WTC11 (cell line): Measurements from ENCODE around the gene STARD13. TPM values are rescaled to one million over a fixed set of nuclear protein-coding genes. Genes with fewer than 3 reads are reported as not detected.

Source experiments
- ATAC-seq: fragments of 200-7000 bp; cut with Tn5 transposase; 2 replicates; pipeline ENCODE4 v1.10.0; 2021; ENCODE audit warnings: mild to moderate bottlenecking, moderate library complexity
- CTCF ChIA-PET: fragments of 300-600 bp; sonication (Branson Sonifier 250); formaldehyde crosslinking; loops from one replicate; lab custom pipeline; 2021; ENCODE audit warnings: antibody characterized with exemption; lab: Charles Lee
- POLR2A ChIA-PET: fragments of 350-600 bp; sonication (Branson Sonifier 250); formaldehyde crosslinking; loops from one replicate; lab custom pipeline; 2021; ENCODE audit warnings: antibody characterized with exemption; lab: Charles Lee
- DNase-seq: peaks from one replicate; pipeline ENCODE4 v3.0.0; 2021; ENCODE audit warnings: low spot score
- H3K27ac Mint-ChIP-seq: 2 replicates; pipeline ENCODE4 v1.8.0; 2021; ENCODE audit warnings: mixed read lengths
- H3K27me3 Mint-ChIP-seq: 2 replicates; pipeline ENCODE4 v1.8.0; 2021; ENCODE audit warnings: low read depth, mild to moderate bottlenecking, moderate library complexity, mixed read lengths
- H3K36me3 Mint-ChIP-seq: 2 replicates; pipeline ENCODE4 v1.8.0; 2021; ENCODE audit warnings: mixed read lengths
- H3K4me1 Mint-ChIP-seq: 2 replicates; pipeline ENCODE4 v1.8.0; 2022; ENCODE audit warnings: mixed read lengths
- H3K4me3 Mint-ChIP-seq: 2 replicates; pipeline ENCODE4 v1.8.0; 2021; ENCODE audit warnings: mild to moderate bottlenecking, moderate library complexity, mixed read lengths
- H3K9me3 Mint-ChIP-seq: 2 replicates; pipeline ENCODE4 v1.8.0; 2021; ENCODE audit warnings: mixed read lengths
- CBFB ChIP-seq: sonication (generic); formaldehyde crosslinking; IDR thresholded peaks from 2 replicates; pipeline ENCODE4 v1.8.1; 2022; ENCODE audit warnings: mild to moderate bottlenecking, low read depth, missing genetic modification reagents
- CREB1 ChIP-seq: sonication (generic); formaldehyde crosslinking; IDR thresholded peaks from 2 replicates; pipeline ENCODE4 v1.8.0; 2023; ENCODE audit warnings: mild to moderate bottlenecking, missing genetic modification reagents
- CREM ChIP-seq: sonication (generic); formaldehyde crosslinking; IDR thresholded peaks from 2 replicates; pipeline ENCODE4 v1.8.1; 2022; ENCODE audit warnings: mild to moderate bottlenecking, missing genetic modification reagents, moderate library complexity
- ETV6 ChIP-seq: sonication (generic); formaldehyde crosslinking; IDR thresholded peaks from 2 replicates; pipeline ENCODE4 v1.8.1; 2022; ENCODE audit warnings: mild to moderate bottlenecking, missing genetic modification reagents
- FOXP1 ChIP-seq: sonication (generic); formaldehyde crosslinking; IDR thresholded peaks from 2 replicates; pipeline ENCODE4 v1.8.0; 2022; ENCODE audit warnings: missing genetic modification reagents, mild to moderate bottlenecking, moderate library complexity, borderline replicate concordance
- GABPB1 ChIP-seq: sonication (generic); formaldehyde crosslinking; IDR thresholded peaks from 2 replicates; pipeline ENCODE4 v1.8.1; 2023; ENCODE audit warnings: mild to moderate bottlenecking, missing genetic modification reagents
- JAZF1 ChIP-seq: fragments of 250-450 bp; sonication (Bioruptor Pico); IDR thresholded peaks from 2 replicates; pipeline ENCODE4 v1.9.0; 2021; ENCODE audit warnings: moderate library complexity, mild to moderate bottlenecking, inconsistent platforms
- JUN ChIP-seq: sonication (generic); formaldehyde crosslinking; IDR thresholded peaks from 2 replicates; pipeline ENCODE4 v1.8.0; 2023; ENCODE audit warnings: mild to moderate bottlenecking, missing genetic modification reagents
- NFE2L1 ChIP-seq: sonication (generic); formaldehyde crosslinking; IDR thresholded peaks from 2 replicates; pipeline ENCODE4 v1.8.1; 2023; ENCODE audit warnings: missing genetic modification reagents
- NR1H2 ChIP-seq: sonication (generic); formaldehyde crosslinking; IDR thresholded peaks from 2 replicates; pipeline ENCODE4 v1.9.0; 2021; ENCODE audit warnings: mild to moderate bottlenecking, moderate library complexity, missing genetic modification reagents
- TEAD4 ChIP-seq: sonication (generic); formaldehyde crosslinking; IDR thresholded peaks from 2 replicates; pipeline ENCODE4 v1.8.0; 2022; ENCODE audit warnings: mild to moderate bottlenecking, missing genetic modification reagents
- TP53 ChIP-seq: sonication (generic); formaldehyde crosslinking; IDR thresholded peaks from 2 replicates; pipeline ENCODE4 v1.8.1; 2023; ENCODE audit warnings: mild to moderate bottlenecking, missing genetic modification reagents
- ZBTB21 ChIP-seq: sonication (generic); formaldehyde crosslinking; IDR thresholded peaks from 2 replicates; pipeline ENCODE4 v1.8.1; 2023; ENCODE audit warnings: mild to moderate bottlenecking, missing genetic modification reagents, borderline replicate concordance
- ZNF416 ChIP-seq: fragments of 250-450 bp; sonication (Bioruptor Pico); IDR thresholded peaks from 2 replicates; pipeline ENCODE4 v1.9.0; 2021; ENCODE audit warnings: mild to moderate bottlenecking, inconsistent platforms
- ZNF423 ChIP-seq: fragments of 250-450 bp; sonication (Bioruptor Pico); IDR thresholded peaks from 2 replicates; pipeline ENCODE4 v2.1.2; 2022; ENCODE audit warnings: mild to moderate bottlenecking, moderate library complexity
- total RNA-seq: library from RNA; stranded (reverse); gene quantifications from 3 replicates; pipeline ENCODE4 v1.2.3, GENCODE V29; 2021
- TF ChIP-seq, protein P1 (sequence below): sonication (generic); formaldehyde crosslinking; IDR thresholded peaks from 2 replicates; pipeline ENCODE4 v1.8.0; 2022; ENCODE audit warnings: mild to moderate bottlenecking, missing genetic modification reagents
- TF ChIP-seq, protein P2 (sequence below): sonication (generic); formaldehyde crosslinking; IDR thresholded peaks from 2 replicates; pipeline ENCODE4 v1.8.1; 2022; ENCODE audit warnings: mild to moderate bottlenecking, moderate library complexity, missing genetic modification reagents
- TF ChIP-seq, protein P3 (sequence below): fragments of 250-450 bp; sonication (Bioruptor Pico); IDR thresholded peaks from 2 replicates; pipeline ENCODE4 v1.9.0; 2021; ENCODE audit warnings: mild to moderate bottlenecking
- TF ChIP-seq, protein P4 (sequence below): fragments of 200-600 bp; IDR thresholded peaks from 2 replicates; pipeline ENCODE4 v1.8.0; 2022; ENCODE audit warnings: antibody characterized with exemption
- TF ChIP-seq, protein P5 (sequence below): sonication (generic); formaldehyde crosslinking; IDR thresholded peaks from 2 replicates; pipeline ENCODE4 v1.8.1; 2023; ENCODE audit warnings: mild to moderate bottlenecking, missing genetic modification reagents

STARD13 gene
- total RNA-seq, 1 experiment from 2014 or later = 4.4 TPM

DNA sequence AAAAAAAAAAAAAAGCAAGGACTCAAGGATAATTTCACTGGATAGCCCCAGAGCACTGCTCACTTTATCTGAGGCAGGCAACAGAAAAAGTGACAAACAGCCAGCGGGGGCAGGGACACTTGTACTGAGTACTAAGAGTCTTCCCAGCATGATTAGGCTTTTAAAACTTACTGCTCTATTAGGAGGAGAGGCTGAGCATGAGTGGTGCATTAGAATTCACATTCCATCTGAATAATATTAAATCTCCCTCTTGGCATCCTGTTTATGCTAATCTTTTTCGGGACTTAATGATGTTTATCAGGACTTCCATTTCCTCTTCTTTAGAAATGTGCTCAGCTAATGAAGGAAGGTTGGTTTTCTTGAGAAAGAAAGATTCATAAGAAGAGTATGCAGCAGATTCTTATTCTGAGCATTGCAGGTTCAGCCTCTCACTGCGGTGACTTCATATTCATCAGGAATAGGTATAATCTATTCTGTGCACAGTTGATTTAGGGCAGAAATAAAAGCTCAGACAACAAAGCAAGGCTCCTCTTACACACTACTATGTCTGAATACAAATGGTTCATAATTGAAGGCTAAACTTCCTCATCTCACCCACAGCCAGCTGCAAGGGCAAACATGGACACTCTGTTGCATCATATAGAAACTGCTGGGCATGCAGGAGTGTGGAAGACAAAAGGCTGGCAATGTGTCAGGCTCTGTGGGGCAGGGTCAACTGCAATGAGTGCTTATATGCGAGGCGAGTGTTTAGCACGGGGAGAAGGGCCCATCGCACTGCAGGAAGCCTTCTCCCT, 162.3 kb downstream of the STARD13 start:
- CTCF ChIA-PET = interaction anchor here (1.4 kb wide), 1 partner anchor 13 kb away, joined by 4 read pairs; no protein-coding TSS in a partner anchor
- Mint-ChIP-seq H3K4me1 (peaks cover 38% of the 10 kb centered on the region), H3K4me3 (no peak overlapping the region), H3K9me3 (no peaks in the 10 kb centered on the region), H3K27me3 (no peaks in the 10 kb centered on the region; the same call in 1 of the 2 replicates), H3K27ac (peak overlapping the region; percentile 11), H3K36me3 (peaks cover 3% of the 10 kb centered on the region)
- no peak for DNase-seq
- TF ChIP-seq GABPB1 (CRISPR knock-in tag) (peak; percentile 58; the same call in 1 of the 2 replicates), CREB1 (CRISPR knock-in tag) (no peak), JAZF1 (CRISPR knock-in tag) (no peak), NR1H2 (CRISPR knock-in tag) (no peak), CBFB (no peak)
- TF ChIP-seq, protein P1, sequence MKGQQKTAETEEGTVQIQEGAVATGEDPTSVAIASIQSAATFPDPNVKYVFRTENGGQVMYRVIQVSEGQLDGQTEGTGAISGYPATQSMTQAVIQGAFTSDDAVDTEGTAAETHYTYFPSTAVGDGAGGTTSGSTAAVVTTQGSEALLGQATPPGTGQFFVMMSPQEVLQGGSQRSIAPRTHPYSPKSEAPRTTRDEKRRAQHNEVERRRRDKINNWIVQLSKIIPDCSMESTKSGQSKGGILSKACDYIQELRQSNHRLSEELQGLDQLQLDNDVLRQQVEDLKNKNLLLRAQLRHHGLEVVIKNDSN (CRISPR knock-in tag) = no peak
- POLR2A ChIA-PET = no interaction called here
- peak; percentile 29 for ATAC-seq

DNA sequence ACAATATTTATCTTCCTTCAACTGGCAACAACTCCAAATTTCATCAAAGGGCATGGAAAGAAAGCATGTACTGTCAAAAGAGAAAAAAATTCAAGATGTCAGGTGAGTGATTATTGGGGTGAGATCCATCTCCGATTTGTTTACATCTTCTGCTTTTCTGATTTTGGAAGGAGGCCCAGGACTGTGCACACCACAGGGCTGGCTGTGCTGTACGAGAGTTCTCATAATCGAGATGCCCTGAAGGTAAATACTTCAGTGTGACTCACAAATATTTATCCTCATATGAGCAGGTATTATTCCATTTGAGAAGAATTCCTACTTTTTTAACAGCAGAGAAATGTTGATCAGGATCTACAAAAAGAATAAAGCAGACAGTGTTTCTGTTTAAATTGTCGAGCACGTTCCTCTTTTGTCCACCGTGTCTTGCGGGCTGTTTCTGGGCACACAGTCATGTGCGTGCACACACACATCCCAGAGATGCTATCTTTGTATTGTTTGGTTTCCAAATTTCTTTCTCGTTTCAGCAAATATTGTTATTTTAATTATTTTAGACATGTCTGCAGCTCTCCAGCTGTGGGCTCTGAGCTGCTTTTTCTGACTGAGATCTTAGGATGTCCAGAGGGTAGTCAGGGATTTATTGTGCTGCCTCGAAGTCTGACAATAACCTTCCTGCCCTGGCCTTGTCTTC, 165.6 kb downstream of the STARD13 start:
- H3K27me3 Mint-ChIP-seq = no peaks in the 10 kb centered on the region
- CTCF ChIA-PET = no interaction called here

More for the DNA sequence above, 165.6 kb downstream of the STARD13 start:
- POLR2A ChIA-PET = no interaction called here
- TF ChIP-seq, protein P2, sequence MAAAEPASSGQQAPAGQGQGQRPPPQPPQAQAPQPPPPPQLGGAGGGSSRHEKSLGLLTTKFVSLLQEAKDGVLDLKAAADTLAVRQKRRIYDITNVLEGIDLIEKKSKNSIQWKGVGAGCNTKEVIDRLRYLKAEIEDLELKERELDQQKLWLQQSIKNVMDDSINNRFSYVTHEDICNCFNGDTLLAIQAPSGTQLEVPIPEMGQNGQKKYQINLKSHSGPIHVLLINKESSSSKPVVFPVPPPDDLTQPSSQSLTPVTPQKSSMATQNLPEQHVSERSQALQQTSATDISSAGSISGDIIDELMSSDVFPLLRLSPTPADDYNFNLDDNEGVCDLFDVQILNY (CRISPR knock-in tag) = no peak
- TF ChIP-seq FOXP1 (CRISPR knock-in tag) (no peak), CREM (CRISPR knock-in tag) (no peak), CBFB (no peak), CREB1 (CRISPR knock-in tag) (no peak), ETV6 (no peak), JUN (CRISPR knock-in tag) (no peak), TP53 (CRISPR knock-in tag) (no peak), ZBTB21 (CRISPR knock-in tag) (no peak), ZNF416 (CRISPR knock-in tag) (no peak), GABPB1 (CRISPR knock-in tag) (no peak), TEAD4 (CRISPR knock-in tag) (no peak), ZNF423 (CRISPR knock-in tag) (no peak), NFE2L1 (CRISPR knock-in tag) (no peak)
- TF ChIP-seq, protein P3, sequence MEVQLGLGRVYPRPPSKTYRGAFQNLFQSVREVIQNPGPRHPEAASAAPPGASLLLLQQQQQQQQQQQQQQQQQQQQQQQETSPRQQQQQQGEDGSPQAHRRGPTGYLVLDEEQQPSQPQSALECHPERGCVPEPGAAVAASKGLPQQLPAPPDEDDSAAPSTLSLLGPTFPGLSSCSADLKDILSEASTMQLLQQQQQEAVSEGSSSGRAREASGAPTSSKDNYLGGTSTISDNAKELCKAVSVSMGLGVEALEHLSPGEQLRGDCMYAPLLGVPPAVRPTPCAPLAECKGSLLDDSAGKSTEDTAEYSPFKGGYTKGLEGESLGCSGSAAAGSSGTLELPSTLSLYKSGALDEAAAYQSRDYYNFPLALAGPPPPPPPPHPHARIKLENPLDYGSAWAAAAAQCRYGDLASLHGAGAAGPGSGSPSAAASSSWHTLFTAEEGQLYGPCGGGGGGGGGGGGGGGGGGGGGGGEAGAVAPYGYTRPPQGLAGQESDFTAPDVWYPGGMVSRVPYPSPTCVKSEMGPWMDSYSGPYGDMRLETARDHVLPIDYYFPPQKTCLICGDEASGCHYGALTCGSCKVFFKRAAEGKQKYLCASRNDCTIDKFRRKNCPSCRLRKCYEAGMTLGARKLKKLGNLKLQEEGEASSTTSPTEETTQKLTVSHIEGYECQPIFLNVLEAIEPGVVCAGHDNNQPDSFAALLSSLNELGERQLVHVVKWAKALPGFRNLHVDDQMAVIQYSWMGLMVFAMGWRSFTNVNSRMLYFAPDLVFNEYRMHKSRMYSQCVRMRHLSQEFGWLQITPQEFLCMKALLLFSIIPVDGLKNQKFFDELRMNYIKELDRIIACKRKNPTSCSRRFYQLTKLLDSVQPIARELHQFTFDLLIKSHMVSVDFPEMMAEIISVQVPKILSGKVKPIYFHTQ (CRISPR knock-in tag) = no peak
- TF ChIP-seq, protein P4, sequence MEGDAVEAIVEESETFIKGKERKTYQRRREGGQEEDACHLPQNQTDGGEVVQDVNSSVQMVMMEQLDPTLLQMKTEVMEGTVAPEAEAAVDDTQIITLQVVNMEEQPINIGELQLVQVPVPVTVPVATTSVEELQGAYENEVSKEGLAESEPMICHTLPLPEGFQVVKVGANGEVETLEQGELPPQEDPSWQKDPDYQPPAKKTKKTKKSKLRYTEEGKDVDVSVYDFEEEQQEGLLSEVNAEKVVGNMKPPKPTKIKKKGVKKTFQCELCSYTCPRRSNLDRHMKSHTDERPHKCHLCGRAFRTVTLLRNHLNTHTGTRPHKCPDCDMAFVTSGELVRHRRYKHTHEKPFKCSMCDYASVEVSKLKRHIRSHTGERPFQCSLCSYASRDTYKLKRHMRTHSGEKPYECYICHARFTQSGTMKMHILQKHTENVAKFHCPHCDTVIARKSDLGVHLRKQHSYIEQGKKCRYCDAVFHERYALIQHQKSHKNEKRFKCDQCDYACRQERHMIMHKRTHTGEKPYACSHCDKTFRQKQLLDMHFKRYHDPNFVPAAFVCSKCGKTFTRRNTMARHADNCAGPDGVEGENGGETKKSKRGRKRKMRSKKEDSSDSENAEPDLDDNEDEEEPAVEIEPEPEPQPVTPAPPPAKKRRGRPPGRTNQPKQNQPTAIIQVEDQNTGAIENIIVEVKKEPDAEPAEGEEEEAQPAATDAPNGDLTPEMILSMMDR = no peak
- TF ChIP-seq, protein P5, sequence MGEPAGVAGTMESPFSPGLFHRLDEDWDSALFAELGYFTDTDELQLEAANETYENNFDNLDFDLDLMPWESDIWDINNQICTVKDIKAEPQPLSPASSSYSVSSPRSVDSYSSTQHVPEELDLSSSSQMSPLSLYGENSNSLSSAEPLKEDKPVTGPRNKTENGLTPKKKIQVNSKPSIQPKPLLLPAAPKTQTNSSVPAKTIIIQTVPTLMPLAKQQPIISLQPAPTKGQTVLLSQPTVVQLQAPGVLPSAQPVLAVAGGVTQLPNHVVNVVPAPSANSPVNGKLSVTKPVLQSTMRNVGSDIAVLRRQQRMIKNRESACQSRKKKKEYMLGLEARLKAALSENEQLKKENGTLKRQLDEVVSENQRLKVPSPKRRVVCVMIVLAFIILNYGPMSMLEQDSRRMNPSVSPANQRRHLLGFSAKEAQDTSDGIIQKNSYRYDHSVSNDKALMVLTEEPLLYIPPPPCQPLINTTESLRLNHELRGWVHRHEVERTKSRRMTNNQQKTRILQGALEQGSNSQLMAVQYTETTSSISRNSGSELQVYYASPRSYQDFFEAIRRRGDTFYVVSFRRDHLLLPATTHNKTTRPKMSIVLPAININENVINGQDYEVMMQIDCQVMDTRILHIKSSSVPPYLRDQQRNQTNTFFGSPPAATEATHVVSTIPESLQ (CRISPR knock-in tag) = no peak
- no peaks in the 10 kb centered on the region for H3K9me3 Mint-ChIP-seq
- no peak for DNase-seq
- no peak for ATAC-seq
- H3K4me1 Mint-ChIP-seq = peaks cover 23% of the 10 kb centered on the region
- H3K4me3 Mint-ChIP-seq = no peak overlapping the region
- H3K27ac Mint-ChIP-seq = no peak overlapping the region
- peaks cover 3% of the 10 kb centered on the region for H3K36me3 Mint-ChIP-seq
